Choroid plexus epithelial cell (primary cell): ENCODE data around the gene MVB12B.

Source experiments
- DNase-seq: peaks from one replicate; pipeline ENCODE4 v3.0.0-alpha.2; 2010; ENCODE audit warnings: low read depth
- H3K4me3 ChIP-seq: 2 replicates; pipeline ENCODE4 v1.5.1; 2011; ENCODE audit warnings: low read depth, mild to moderate bottlenecking, control low read depth, low read length, moderate library complexity
- CTCF ChIP-seq: conservative IDR thresholded peaks from 2 replicates; pipeline ENCODE4 v1.5.1; 2011; ENCODE audit warnings: low read depth, mild to moderate bottlenecking, control low read depth, inconsistent platforms, low read length, moderate library complexity

Gene MVB12B

GRCh38 chr9:126296687-126297086 lies 29.9 kb upstream of the MVB12B start:
- DNase-seq, result no peak
- no peak overlapping the region for H3K4me3 ChIP-seq
- no peak for TF ChIP-seq CTCF

DNA sequence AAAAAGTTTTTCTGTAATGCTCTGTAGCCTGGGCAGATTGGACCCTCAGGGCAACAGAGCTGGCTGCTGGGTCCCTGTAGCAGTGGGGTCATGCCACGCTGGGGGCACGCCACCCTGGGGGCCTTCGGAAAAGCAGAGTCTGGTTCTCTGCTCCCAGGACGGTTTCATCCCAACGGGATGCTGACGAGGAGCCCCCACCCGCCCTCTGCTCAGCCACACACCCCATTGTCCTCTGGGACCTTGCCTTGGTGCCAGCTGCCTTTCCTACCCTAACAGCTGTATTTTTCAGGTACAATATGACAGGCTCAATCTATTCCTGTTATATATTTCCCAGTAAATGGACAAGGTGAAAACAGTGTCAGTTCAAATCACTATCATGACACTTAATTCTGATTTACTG lies 29.0 kb upstream of the MVB12B start:
- no peak overlapping the region for H3K4me3 ChIP-seq
- no peak for DNase-seq
- no peak for TF ChIP-seq CTCF

DNA sequence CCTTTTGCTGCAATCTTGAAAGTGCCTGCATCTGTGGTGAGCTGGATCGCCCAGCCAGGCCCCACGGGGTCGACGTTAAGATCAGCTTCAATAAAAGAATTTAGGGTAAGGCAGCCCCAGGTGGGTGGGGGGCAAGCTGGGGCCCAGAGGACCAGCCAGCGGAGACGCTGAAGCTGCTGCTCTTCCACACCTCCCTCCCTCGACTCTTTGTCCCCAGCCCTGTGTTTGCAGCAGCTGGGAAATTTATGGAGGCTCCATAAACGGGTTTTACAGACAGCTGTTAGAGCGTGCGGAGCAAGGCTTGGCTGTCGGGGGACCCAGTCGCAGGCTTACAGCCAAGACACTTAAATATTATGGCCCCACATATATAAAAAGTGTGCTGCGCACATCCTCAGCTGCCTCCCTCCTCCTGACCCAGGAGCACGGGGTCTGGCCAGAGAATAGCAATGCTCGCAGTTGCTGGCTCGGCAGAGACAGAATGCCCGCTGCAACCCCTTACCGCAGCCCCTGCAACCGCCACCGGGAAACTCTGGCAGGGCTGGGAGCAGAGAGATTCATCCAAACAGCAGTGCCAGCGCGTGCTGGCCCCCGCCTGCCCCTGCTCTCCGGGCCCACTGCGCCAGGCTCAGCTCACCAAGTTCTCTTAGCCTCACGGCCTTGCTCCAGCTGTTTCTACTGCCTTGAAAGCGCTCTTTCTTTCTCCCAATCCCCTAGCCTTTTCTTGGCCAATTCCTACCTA lies 28.4 kb upstream of the MVB12B start:
- H3K4me3 ChIP-seq, result no peak overlapping the region
- DNase-seq, result no peak
- TF ChIP-seq CTCF, result no peak

DNA sequence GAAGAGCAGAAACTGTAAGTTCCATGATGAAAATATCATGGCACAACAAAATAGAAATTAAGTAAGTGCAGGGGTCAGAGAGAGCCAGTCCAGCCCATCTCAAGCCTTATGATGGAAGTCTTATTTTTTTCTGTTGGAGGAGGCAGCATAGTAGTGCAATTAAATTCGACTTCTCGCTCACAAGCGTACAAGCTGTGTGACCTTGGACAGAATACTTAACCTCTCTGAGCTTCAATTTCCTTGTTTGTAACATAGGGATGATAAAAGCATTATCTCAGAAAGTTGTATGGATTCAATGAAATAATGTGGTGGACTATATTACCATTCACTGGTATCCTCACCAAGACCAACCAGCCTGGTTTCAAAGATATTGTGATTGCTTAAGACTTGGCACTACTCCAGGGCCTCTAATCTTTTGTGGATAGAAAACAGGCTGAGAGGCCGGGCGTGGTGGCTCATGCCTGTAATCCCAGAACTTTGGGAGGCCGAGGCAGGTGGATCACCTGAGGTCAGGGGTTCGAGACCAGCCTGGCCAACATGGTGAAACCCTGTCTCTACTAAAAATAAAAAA lies 26.8 kb upstream of the MVB12B start:
- peak; percentile 13 for DNase-seq
- no peak overlapping the region for H3K4me3 ChIP-seq
- no peak for TF ChIP-seq CTCF

DNA sequence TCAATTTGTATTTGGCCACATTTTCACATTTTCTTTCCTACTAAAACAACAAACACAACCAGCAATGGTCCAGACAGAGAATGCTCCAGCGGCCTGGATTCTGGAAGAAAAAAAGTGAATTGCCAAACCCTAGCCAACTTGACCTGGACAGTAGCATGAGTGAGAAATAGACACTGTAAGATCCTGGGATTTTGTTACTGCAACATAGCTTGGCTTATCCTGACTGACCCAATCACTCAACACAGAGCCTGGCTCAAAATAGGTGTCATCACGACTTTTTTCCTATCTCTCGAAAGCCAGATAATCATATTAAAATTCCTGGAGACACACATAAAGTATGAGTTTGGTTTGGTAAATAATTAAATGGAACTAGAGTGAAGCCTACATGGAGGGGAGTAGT lies 25.4 kb upstream of the MVB12B start:
- DNase-seq, result no peak
- TF ChIP-seq CTCF, result no peak

GRCh38 chr9:126301985-126302603 lies 24.5 kb upstream of the MVB12B start:
- peak; percentile 78 for DNase-seq
- peak; percentile 95 for TF ChIP-seq CTCF
- no peak overlapping the region for H3K4me3 ChIP-seq

More for the DNA sequence above, 25.4 kb upstream of the MVB12B start:
- no peak overlapping the region for H3K4me3 ChIP-seq
